SK-N-SH treated with all-trans-retinoic acid at 6 μM for 48 hours (cell line): ENCODE data around the gene PM20D1.
A peak's percentile ranks its signal among the peaks of the same experiment; 100 is the strongest.

ENCODE experiments used
- ATAC-seq: fragments of 200-7000 bp; cut with Tn5 transposase; 3 replicates; pipeline ENCODE4 v1.9.1; 2020; ENCODE audit warnings: mild to moderate bottlenecking, moderate library complexity
- CSDC2 ChIP-seq: fragments of 250-450 bp; sonication (Bioruptor Pico); IDR thresholded peaks from 2 replicates; pipeline ENCODE4 v1.5.0; 2020; ENCODE audit warnings: mild to moderate bottlenecking, moderate library complexity
- GLIS3 ChIP-seq: fragments of 250-450 bp; sonication (Bioruptor Pico); IDR thresholded peaks from 2 replicates; pipeline ENCODE4 v1.5.0; 2020; ENCODE audit warnings: mild to moderate bottlenecking, moderate library complexity
- ISL1 ChIP-seq: fragments of 250-450 bp; sonication (Bioruptor Pico); IDR thresholded peaks from 2 replicates; pipeline ENCODE4 v2.1.2; 2022; ENCODE audit warnings: mild to moderate bottlenecking, moderate library complexity
- OSR1 ChIP-seq: fragments of 250-450 bp; sonication (Bioruptor Pico); IDR thresholded peaks from 2 replicates; pipeline ENCODE4 v1.8.0; 2022; ENCODE audit warnings: moderate library complexity, mild to moderate bottlenecking, inconsistent platforms
- PATZ1 ChIP-seq: fragments of 250-450 bp; sonication (Bioruptor Pico); IDR thresholded peaks from 2 replicates; pipeline ENCODE4 v1.8.0; 2020; ENCODE audit warnings: mild to moderate bottlenecking, moderate library complexity, borderline replicate concordance
- PPARA ChIP-seq: fragments of 250-450 bp; sonication (Bioruptor Pico); IDR thresholded peaks from 2 replicates; pipeline ENCODE4 v1.5.0; 2020; ENCODE audit warnings: mild to moderate bottlenecking, borderline replicate concordance
- TOX ChIP-seq: fragments of 250-450 bp; sonication (Bioruptor Pico); IDR thresholded peaks from 2 replicates; pipeline ENCODE4 v1.8.0; 2021; ENCODE audit warnings: mild to moderate bottlenecking, moderate library complexity, borderline replicate concordance
- TSHZ2 ChIP-seq: fragments of 250-450 bp; sonication (Bioruptor Pico); IDR thresholded peaks from 2 replicates; pipeline ENCODE4 v1.5.0; 2020; ENCODE audit warnings: mild to moderate bottlenecking, moderate library complexity
- ZFP30 ChIP-seq: fragments of 450-650 bp; formaldehyde crosslinking; IDR thresholded peaks from 2 replicates; pipeline ENCODE4 v1.5.0; 2022; ENCODE audit warnings: mild to moderate bottlenecking, moderate library complexity
- ZNF565 ChIP-seq: fragments of 450-650 bp; formaldehyde crosslinking; conservative IDR thresholded peaks from 2 replicates; pipeline ENCODE4 v1.5.0; 2020; ENCODE audit warnings: low read depth, mild to moderate bottlenecking, moderate library complexity
- ZNF70 ChIP-seq: fragments of 450-650 bp; formaldehyde crosslinking; IDR thresholded peaks from 2 replicates; pipeline ENCODE4 v1.5.0; 2020; ENCODE audit warnings: mild to moderate bottlenecking, moderate library complexity
- TF ChIP-seq, protein P1 (sequence below): fragments of 250-450 bp; sonication (Bioruptor Pico); IDR thresholded peaks from 2 replicates; pipeline ENCODE4 v1.5.1; 2020; ENCODE audit warnings: low read depth, mild to moderate bottlenecking, moderate library complexity
- TF ChIP-seq, protein P2 (sequence below): fragments of 250-450 bp; sonication (Bioruptor Pico); IDR thresholded peaks from 2 replicates; pipeline ENCODE4 v1.8.0; 2021; ENCODE audit warnings: low read depth, mild to moderate bottlenecking, moderate library complexity, borderline replicate concordance
- TF ChIP-seq, protein P3 (sequence below): fragments of 250-450 bp; sonication (Bioruptor Pico); IDR thresholded peaks from 2 replicates; pipeline ENCODE4 v1.5.1; 2021; ENCODE audit warnings: mild to moderate bottlenecking, moderate library complexity

Gene PM20D1

GRCh38 chr1:205813755-205814058 is 36.2 kb downstream of the PM20D1 start:
- peak; percentile 54; the same call in 2 of the 3 replicates for ATAC-seq

DNA sequence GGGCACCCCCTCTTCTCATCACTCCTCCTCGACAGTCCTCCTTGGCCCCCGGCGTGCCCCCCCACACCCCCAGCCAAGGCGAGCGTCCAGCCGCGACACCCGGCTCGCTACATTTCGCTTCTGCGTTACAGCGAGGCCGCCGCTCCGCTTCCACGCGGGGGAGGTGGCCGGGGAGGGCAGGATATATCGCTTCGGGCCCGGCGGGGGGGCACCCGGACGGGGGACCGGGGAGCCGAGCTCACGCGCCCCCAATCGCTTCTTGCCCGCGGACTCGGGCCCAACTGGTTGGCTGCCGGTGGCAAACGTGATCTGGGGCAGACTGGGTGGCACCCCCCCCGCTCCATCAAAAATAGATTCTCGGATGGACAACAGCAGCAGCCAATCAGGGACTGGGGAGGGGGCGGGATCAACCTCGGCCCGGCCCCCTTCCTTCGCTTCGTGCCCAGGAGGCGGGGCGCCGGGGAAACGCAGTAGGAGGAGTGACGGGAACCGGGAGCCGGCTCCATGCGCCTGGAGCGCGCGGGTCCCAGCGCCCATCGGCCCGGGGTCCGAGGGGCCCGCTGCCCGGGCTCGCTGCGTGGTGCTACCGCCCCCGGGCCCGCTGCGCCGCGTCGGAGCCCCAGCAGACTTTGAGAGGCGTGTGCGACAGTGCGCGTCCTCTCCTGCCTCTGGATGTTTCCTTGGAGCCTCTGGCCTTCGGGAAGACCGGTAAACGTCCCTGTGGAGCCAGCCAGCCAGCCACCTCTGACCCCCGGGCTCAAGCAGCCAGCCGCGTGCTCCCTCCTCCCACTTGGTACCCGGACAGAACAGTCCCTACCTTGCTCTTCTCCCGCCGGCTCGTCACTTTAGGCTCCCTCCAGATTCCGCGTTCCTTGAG is 36.8 kb downstream of the PM20D1 start, which contains the start of gene SLC41A1:
Gene SLC41A1, minus strand, starts transcription at position 321 of the 877 bp plus-strand sequence. CDS start 2,757 bp downstream, outside the sequence.
- ATAC-seq, result peak; percentile 93

More at GRCh38 chr1:205813755-205814058, 36.2 kb downstream of the PM20D1 start:
- TF ChIP-seq ZFP30 (CRISPR knock-in tag) (no peak), TSHZ2 (CRISPR knock-in tag) (no peak), ZNF70 (CRISPR knock-in tag) (no peak), PPARA (CRISPR knock-in tag) (no peak)
- TF ChIP-seq, all 23 proteins: peak for 0

GRCh38 chr1:205812271-205812877 is 37.6 kb downstream of the PM20D1 start:
- peak; percentile 58 for ATAC-seq
- TF ChIP-seq, protein P1, sequence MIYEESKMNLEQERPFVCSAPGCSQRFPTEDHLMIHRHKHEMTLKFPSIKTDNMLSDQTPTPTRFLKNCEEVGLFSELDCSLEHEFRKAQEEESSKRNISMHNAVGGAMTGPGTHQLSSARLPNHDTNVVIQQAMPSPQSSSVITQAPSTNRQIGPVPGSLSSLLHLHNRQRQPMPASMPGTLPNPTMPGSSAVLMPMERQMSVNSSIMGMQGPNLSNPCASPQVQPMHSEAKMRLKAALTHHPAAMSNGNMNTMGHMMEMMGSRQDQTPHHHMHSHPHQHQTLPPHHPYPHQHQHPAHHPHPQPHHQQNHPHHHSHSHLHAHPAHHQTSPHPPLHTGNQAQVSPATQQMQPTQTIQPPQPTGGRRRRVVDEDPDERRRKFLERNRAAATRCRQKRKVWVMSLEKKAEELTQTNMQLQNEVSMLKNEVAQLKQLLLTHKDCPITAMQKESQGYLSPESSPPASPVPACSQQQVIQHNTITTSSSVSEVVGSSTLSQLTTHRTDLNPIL, result no peak
- TF ChIP-seq OSR1 (CRISPR knock-in tag) (no peak), GLIS3 (CRISPR knock-in tag) (no peak), ISL1 (no peak), TOX (no peak), ZFP30 (CRISPR knock-in tag) (no peak), PPARA (CRISPR knock-in tag) (no peak)
- TF ChIP-seq, protein P2, sequence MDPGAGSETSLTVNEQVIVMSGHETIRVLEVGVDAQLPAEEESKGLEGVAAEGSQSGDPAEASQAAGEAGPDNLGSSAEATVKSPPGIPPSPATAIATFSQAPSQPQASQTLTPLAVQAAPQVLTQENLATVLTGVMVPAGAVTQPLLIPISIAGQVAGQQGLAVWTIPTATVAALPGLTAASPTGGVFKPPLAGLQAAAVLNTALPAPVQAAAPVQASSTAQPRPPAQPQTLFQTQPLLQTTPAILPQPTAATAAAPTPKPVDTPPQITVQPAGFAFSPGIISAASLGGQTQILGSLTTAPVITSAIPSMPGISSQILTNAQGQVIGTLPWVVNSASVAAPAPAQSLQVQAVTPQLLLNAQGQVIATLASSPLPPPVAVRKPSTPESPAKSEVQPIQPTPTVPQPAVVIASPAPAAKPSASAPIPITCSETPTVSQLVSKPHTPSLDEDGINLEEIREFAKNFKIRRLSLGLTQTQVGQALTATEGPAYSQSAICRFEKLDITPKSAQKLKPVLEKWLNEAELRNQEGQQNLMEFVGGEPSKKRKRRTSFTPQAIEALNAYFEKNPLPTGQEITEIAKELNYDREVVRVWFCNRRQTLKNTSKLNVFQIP, result no peak
- TF ChIP-seq, protein P3, sequence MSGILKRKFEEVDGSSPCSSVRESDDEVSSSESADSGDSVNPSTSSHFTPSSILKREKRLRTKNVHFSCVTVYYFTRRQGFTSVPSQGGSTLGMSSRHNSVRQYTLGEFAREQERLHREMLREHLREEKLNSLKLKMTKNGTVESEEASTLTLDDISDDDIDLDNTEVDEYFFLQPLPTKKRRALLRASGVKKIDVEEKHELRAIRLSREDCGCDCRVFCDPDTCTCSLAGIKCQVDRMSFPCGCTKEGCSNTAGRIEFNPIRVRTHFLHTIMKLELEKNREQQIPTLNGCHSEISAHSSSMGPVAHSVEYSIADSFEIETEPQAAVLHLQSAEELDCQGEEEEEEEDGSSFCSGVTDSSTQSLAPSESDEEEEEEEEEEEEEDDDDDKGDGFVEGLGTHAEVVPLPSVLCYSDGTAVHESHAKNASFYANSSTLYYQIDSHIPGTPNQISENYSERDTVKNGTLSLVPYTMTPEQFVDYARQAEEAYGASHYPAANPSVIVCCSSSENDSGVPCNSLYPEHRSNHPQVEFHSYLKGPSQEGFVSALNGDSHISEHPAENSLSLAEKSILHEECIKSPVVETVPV (CRISPR knock-in tag), result no peak

More for the DNA sequence above, 36.8 kb downstream of the PM20D1 start, which contains the start of gene SLC41A1:
- peak; percentile 96 for TF ChIP-seq PATZ1 (CRISPR knock-in tag)
- TF ChIP-seq, protein P2, result no peak

- TF ChIP-seq CSDC2 (CRISPR knock-in tag) (no peak), ZFP30 (CRISPR knock-in tag) (no peak), ZNF70 (CRISPR knock-in tag) (no peak), TOX (no peak), ZNF565 (CRISPR knock-in tag) (no peak)
- TF ChIP-seq, all 23 proteins: peak for 0
- no peak for ATAC-seq
Observed at GRCh38 chr1:205811660-205812059, 38.3 kb downstream of the PM20D1 start.
